Stimulated activated CD4-positive, alpha-beta T cell treated with anti-CD3 and anti-CD28 coated beads, Interleukin-4, amount 100 ng/mL, for 24 hours (primary cell): Measurements from ENCODE around the gene ACSL5.

Experiments
- DNase-seq: peaks from one replicate; pipeline ENCODE4 v3.0.0-alpha.2; 2020

ACSL5 gene, protein sequence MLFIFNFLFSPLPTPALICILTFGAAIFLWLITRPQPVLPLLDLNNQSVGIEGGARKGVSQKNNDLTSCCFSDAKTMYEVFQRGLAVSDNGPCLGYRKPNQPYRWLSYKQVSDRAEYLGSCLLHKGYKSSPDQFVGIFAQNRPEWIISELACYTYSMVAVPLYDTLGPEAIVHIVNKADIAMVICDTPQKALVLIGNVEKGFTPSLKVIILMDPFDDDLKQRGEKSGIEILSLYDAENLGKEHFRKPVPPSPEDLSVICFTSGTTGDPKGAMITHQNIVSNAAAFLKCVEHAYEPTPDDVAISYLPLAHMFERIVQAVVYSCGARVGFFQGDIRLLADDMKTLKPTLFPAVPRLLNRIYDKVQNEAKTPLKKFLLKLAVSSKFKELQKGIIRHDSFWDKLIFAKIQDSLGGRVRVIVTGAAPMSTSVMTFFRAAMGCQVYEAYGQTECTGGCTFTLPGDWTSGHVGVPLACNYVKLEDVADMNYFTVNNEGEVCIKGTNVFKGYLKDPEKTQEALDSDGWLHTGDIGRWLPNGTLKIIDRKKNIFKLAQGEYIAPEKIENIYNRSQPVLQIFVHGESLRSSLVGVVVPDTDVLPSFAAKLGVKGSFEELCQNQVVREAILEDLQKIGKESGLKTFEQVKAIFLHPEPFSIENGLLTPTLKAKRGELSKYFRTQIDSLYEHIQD

DNA sequence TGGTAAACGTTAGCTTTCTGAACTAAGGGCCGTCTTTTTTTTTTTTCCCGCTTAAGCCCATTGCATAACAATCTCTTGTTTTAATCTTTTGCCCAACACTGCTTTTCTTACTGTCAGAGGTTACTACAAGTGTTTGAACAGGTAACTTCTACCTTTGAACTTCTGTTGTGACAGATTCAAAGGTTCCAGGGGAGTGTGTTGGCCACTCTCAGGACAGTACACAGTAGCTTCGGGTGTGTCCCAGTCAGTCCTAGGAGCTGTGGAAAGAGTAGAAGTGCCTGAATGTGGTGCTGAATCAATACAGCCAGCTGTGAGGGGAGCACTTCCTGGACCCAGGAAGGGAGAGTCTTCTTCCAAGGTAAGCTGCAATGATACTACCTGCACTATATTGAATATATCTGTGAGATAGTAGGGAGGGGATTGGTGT is at the start of gene ACSL5:
ACSL5 (plus strand) TSS at position 205 of the 427 bp plus-strand sequence. CDS start 20,831 bp downstream, outside the sequence.
- no peak for DNase-seq

DNA sequence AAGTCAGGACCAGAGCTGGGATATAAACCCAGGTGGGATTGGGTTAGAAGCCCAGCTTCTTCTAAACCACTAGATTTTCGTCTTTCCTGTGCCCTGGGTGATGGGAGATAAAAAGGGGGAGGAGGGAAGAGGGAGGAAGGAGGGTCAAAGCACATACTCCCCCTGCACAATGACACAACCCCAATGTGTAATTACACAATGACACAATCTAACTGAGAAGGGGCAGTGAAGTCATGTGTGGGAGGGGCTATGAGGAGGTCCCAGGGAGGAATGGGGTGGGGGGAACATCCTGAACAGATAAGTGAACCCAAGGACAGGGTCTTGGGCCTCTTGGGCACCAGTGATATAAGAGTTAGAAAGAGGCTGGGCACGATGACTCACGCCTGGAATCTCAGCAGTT is 46.2 kb upstream of the ACSL5 start:
- DNase-seq, result no peak

DNA sequence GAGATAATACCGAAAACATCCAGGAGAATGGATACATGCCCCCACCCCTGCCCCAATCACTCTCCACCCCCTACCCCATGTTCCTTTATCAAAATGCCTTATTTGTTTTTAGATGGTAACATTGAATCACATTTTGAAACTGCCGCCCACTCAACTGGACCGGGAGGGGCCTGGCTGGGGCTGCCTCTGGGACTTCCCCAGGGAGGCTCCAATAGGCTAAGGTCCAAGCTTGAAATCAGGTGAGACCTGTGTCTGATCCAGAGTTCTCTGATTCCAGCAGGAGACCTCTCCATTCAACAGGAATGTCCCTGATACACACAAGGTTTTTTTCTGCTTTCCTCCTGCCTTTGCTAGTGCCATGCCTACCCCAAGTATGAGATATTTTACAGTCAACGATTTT is 43.8 kb upstream of the ACSL5 start:
- DNase-seq, result no peak

DNA sequence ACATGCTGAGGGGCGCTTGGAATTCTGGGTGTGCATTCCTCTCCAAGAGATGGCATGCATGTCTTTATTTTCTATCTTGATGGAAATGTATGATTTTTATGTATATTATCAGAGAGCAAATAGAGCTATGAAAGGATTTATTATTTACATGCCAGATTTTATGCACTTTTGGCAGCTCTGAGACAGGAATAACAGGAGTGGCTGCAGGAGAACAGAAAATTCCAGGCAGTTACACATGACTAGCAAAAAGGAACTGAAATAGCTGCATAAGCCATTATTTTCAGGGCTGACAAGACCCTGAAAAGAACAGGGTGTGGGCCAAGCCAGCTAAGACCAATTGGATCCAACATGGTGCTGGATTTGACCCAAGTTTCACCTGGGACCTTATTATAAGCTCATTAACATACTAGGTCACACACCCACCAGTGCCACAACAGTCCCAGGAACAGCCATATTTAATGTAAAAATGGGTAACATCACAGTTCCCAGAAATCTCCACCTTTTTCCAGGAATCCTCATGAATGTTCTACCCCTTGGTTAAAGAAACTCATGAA is 43.2 kb upstream of the ACSL5 start:
- no peak for DNase-seq

DNA sequence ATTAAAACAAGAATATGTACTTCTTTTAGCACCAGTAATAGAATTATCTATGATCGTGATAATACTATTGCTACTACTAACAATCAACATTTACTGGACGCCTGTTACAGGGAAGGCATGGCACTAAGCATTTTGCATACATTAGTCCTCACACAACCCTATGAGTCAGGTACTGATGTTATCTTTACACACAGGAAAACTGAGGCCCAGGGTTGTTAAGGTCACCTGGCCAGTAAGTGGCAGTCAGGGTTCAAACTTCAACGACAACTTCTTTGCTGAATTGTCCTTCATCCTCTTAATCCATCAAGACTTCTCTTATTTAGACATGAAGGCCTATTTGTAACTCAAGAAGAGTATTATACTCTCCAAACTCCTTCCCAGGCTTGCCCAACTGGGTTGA is 41.9 kb upstream of the ACSL5 start:
- no peak for DNase-seq

DNA sequence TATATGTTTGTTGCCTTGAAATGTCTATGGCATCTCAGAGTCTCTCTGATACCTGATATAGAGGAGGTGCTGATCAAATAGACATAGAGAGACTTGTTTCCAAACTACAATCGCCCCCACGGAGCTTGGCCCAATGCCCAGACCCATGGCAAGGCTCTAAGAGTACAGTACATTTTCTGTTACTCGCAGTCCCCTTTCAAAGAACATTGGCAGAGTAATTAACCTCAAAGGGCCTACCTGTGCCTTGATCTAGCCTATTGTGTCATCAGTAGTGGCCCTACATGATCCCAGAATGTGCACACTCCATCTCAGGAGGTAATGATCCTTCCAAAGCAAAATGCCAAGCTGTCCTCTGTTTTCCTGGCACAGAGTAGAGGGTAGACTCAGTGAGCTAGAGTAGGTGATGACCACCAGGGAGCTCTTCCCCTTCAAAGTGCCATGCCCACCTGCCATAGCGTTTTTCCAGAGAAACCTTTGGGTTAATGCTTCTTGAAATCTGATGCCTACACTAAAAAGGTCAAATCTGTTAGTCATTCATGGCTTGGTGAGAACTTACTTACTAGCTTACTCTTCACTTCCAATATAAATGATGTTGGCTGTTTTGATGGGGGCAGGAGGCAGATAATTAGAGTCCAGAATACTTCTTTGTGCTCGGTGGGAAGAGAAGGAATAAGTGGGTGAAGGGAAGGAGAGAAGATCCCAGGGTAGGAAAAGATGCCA is 41.2 kb upstream of the ACSL5 start:
- no peak for DNase-seq

DNA sequence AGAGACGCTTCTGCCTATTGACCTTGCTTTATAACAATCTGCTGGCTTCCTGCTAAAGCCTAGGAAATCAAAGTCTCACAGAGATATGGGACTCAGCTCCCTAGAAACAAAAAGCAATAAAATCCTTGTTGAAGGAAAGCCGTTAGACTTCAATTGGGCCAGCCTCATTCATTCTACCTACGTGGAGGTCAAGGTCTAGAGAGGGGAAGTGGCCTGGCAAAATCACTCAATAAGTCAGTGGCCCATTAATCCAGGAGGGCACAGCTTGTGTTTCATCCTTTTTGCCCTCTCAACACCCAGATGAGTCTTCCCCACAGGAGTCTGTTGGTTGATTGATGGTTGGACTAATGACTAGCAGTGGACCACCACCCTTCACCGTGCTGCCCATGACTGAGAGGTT is 40.5 kb upstream of the ACSL5 start:
- DNase-seq, result no peak

DNA sequence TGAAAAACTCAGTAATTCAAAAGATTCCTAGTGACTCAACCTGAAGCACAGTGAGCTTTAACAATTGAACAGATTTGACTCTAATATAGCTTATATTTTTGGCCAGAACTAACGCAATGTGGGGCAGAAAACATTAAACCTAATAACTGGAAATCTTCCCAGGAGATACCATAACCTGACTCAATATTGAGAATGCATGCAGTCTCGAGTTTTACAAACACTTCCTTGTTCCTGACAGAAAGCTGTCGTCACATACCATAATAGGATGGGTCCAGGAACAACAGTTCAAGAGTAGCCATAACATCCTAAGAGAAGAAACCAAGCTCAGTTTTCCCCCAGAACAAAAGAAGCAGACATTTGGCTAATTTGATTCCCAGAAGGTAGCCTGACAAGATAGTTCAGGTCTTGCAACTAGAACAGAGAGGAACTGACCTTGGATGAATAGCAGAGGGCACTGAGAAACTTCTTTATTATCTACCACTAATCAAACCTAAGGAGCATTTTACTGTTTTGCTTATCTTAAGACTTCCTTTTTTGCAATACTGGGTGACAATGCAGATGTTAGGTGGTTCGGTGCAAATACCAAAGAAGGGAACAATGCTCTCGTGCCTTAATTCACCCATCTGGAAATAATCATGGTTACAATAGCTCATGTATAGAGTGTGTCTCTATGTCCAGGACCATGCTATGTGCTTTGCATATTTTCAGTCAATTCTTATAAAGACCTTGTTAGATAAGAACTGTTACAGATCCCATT is 38.6 kb upstream of the ACSL5 start:
- no peak for DNase-seq

DNA sequence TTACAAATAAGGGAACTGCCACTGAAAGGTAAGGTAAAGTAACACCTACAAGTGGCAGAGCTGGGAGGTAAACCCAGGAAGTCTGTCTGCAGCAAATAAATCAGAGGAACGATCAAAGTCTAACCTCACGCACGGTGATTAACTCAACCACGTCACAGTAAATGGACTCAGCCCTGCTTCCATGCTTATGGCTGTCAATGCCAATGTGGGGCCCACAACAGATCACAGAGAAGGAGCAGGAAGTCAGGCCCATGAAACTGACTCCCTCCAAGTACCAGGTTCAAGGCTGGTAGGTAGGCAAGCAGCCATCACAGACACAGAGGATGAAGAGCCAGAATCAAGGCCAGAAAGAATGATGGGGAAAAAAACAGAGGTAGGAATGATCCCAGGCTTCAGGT is 38.0 kb upstream of the ACSL5 start:
- DNase-seq, result no peak

DNA sequence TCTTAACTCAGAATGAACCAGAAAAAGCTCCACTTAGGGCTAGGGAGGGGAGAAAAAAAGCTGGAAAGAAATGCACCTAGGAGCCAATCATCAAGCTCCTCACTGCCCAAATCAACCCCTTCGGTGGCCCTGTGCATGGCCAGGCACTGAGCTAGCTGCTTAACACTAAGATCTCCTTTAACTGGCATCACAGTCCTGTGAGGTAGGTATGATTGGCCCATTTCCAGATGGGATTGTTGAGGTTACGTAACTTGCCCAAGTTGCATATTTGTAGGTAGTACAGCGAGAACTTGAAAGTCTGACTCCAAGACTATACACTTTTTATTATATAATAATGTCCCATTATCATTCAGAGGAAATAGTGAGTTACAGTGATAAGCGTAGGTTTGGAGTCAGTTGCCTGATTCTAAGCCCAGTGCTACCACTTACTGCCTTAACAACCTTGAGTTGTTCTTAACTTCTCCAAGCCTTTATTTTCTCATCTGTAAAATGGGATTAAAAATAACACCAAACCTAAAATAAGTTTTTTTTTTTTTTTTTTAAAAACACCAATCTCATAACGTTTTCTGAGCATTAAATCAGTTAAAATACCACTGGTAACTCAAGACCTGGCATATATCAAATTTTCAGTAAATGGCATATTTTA is 37.2 kb upstream of the ACSL5 start:
- no peak for DNase-seq

DNA sequence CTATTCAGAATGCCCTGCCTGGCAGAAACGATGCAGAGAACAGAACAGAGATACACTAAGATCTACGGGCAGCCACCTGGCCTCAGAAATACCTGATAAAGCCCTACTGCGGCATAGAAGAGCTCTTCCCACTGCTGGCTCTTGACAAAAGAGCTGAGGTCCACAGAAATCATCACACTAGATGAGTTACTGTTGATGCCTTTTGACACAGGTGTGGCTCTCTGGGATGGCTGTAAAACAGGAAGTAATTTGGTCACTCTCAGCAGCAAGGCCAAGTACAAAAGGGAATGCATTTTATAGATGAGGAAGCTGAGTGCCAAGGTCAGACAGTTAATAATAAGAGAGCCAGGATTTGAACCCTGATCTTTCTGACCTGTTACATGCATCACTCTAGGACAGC is 35.0 kb upstream of the ACSL5 start:
- DNase-seq, result no peak

DNA sequence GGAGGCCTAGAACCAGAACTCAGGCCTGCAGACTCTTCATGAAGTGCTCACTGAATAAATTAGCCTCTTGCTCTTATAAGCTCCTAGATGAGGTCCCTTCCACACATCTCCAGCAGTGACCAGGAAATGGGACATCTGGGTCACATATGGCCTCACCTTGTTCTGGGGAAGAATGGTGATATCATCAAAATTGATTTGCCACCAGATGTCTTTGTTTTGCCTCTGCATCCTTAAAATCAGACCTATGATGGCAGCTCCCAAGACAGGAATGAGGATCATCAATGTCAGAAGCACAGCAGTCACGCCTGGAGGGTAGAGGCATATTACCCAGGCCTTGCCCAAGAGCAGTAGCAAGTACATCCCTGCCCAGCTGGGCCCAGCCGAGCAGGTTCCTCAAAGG is 33.3 kb upstream of the ACSL5 start:
- no peak for DNase-seq

DNA sequence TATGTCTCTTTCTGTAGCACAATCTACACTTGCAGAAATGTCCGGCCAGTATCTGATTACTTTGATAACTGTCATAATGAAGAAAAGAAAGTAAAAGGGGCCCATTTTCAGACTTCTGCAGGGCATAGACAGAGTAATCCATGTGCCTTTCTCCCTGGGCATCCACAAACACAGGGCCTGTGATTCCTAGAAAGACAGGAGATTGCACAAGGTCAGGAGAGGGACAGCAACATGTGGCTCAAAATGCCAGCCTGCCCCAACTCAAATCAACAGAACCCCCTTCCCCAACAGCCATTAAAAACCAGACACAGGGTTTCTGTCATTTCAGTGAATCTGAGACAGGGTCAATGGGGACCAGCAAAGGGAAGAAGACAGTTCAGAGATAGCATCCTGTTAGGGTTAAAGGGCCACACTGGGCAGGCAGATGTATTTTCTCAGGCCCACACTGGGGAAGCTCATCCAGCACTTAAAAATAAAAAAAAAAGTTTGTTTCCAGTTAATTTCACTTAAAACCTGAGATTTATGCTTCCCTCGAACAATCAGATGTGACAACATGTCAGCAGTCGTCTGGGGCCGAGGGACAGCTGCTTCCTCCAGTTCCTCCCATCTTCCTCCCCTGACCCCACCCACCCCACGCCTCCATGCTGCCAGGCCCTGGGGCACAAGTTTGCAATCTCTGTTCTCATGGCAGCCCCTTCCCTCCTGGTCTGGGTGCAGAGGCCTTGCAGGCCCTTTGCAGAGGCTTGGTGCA is 30.7 kb upstream of the ACSL5 start:
- DNase-seq, result no peak

DNA sequence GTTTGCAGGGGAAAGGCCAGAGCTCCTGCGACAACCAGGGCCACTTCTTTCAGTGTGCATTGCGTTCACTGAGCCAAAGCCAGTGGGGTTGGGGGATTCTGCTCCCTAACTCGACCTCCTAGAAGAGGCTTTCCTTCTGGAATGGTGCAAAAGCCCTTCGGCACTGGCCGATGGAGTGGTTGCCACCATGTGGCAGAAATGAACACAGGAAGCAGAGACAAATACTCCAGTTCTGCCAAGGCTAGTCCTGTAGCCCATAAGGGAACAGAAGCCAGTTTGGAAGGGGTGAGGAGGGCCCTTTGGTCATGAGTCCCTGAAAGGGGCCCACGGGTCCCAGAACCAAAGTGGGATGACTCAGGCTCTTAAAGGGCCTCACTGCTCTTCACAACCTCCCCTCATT is 29.7 kb upstream of the ACSL5 start:
- no peak for DNase-seq

DNA sequence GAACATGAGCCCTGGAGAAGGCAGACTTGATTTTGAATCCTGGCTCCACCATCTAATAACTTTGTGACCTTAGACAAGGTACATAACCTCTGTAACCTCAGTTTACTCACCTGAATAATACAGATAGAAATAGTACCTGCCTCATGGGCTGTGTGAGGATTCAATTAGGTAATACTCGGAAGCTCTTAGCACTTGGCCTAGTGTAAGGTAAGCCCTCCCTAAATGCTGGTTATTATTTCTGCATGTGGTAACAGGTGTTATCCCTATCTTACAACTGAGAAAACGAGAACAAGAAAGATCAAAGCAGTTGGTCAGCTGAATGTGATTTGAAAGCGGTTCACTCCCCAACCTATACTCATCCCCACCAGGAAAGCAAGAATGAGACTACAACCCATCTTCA is 28.7 kb upstream of the ACSL5 start:
- DNase-seq, result no peak

DNA sequence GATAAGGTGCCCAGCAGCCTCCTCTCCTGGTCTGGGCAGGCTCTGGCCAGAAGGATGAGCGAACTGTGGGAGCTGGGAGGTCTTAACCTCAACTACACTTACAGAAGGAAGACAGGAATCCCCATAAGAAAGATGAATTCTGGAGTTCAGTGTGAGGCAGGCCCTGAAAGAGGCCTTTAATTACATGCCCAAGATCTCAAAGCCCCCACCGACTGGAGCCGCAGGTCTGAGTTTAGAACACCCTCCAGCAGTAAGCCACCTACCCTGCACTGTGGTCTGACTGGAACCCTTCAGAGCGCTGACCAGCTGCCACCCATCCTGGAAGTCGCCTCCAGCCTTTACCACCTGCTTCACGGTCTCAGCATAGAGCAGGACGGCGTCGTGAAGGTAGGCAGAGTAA is 28.2 kb upstream of the ACSL5 start:
- no peak for DNase-seq

DNA sequence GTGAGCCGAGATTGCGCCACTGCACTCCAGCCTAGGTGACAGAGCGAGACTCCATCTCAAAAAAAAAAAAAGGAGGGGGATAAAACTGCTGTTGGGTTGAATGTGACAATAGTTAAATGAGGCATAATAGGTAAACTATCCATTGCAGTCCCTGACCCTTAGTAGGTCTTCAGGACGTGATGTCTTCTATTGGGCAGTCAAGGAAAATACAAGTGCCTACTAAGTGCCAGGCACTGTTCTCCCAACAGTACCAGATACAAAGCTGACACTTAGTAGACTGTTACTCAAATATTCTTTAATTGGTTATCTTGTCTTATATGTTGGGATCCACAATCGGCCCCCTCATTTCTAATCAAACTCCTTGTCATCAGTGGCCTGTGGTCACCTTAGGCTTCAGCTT is 27.1 kb upstream of the ACSL5 start:
- DNase-seq, result no peak

DNA sequence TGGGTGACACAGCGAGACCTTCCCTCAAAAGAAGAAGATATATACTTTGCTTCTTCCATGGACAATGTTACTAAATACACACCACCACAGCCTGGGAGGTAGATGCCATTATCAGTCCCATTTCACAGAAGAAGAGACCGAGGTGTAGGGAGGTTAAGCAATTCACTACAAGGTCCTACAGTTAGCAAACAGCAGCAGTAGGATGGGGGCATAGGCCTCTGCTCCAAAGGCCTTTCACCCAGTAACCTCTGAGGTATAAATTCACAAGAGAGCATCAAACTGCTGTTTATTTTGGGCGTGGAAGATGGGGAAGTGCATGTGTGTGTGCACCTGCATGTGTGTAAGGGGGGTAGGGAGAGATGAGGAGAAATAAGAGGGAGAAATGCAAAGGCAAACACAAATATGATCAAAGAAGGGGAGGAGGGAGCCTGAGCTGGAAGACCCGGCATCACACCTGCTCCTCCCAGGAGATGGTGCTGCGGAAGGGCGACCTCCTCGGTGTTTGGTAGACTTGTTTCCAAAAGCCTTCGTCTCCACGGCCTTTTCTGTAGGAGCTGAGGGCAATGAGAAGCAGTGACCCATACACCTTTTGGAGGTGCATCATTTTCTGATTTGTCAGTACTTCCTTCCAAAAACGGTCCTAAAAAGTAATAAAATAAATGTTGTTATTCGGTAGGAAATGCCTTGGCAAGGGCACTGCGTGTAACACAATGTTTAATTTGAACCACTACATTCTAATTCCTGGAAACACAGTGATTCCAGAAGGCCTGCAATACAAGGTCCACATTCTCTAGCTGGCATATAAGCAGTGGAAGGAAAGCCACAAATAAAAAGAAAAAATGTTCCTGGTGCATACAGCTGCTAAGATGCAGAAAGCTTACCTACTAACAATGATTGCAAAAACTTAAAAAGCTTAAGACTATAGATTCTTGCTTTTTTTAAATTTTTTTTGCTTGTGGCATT is 25.9 kb upstream of the ACSL5 start:
- DNase-seq, result no peak

DNA sequence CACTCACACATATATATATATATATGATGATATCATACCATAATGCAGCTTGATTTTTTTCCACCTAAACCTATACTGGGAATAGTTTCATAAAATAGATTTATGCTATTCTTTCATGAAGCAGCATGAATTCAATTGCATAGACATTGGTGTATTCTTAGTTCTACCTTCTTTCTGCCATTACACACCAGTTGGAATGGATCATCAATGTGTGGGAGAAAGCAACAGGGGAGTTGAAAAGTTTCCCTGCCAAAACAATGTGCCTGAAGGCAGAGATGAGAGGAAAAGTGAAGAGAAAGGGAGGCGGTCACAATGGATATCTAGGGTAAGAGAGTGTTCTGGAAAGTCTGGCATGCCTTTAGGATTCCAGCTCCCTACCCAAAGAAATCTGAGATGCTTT is 25.2 kb upstream of the ACSL5 start:
- DNase-seq, result no peak

DNA sequence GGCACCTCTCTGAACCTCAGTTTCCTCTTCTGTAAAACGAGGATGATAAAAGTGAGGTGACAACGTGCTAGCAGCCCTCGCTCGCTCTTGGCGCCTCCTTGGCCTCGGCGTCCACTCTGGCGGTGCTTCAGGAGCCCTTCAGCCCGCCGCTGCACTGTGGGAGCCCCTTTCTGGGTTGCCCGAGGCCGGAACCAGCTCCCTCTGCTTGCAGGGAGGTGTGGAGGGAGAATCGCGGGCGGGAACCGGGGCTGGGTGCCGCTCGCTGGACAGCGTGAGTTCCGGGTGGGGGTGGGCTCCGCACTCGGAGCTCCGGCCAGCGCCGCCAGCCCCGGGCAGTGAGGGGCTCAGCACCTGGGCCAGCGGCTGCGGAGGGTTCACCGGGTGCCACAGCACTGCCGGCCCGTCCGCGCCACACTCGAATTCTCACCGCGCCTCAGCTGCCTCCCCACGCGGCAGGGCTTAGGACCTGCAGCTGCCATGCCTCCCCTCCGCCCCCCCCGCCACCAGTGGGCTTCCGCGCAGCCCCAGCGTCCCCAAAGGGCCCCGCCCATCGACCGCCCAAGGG is 24.3 kb upstream of the ACSL5 start:
- DNase-seq, result no peak
